ENCODE data around the gene DUOXA2.
"Not testable (repeated sequence)": the region's sequence is repeated elsewhere in the genome, so short reads cannot be mapped to it uniquely, and the experiment has no call there.

The DUOXA2 gene

GRCh38 chr15:45134682-45135604 lies 20.8 kb downstream of the DUOXA2 start:
- Histone ChIP-seq H3K27me3 (ENCODE audit: control insufficient read depth, insufficient read depth, low read length) (peaks cover 43% of the 10 kb centered on the region), H3K9me3 (ENCODE audit: control insufficient read depth, low read length) (no peaks in the 10 kb centered on the region), H3K9ac (ENCODE audit: low read length) (no peak overlapping the region), H3K36me3 (ENCODE audit: control insufficient read depth, insufficient read depth, low read length) (no peaks in the 10 kb centered on the region), H3K4me1 (ENCODE audit: control insufficient read depth, insufficient read depth, low read length) (peaks cover 23% of the 10 kb centered on the region), H3K4me3 (ENCODE audit: low read length) (no peak overlapping the region)

- not testable (repeated sequence) for H3K4me3 ChIP-seq (ENCODE audit: low read length); H3K36me3 ChIP-seq (ENCODE audit: control insufficient read depth, insufficient read depth, low read length); H3K9ac ChIP-seq (ENCODE audit: low read length); H3K9me3 ChIP-seq (ENCODE audit: control insufficient read depth, low read length)
- peaks cover 21% of the 10 kb centered on the region for H3K4me1 ChIP-seq (ENCODE audit: control insufficient read depth, insufficient read depth, low read length)
- H3K27me3 ChIP-seq (ENCODE audit: control insufficient read depth, insufficient read depth, low read length): peaks cover 35% of the 10 kb centered on the region
Measured at GRCh38 chr15:45135705-45136377, 21.7 kb downstream of the DUOXA2 start.

GRCh38 chr15:45136378-45136764 lies 22.2 kb downstream of the DUOXA2 start:
- Histone ChIP-seq H3K9ac (ENCODE audit: low read length) (no peak overlapping the region), H3K9me3 (ENCODE audit: control insufficient read depth, low read length) (no peaks in the 10 kb centered on the region), H3K4me3 (ENCODE audit: low read length) (no peak overlapping the region), H3K36me3 (ENCODE audit: control insufficient read depth, insufficient read depth, low read length) (no peaks in the 10 kb centered on the region), H3K4me1 (ENCODE audit: control insufficient read depth, insufficient read depth, low read length) (peaks cover 21% of the 10 kb centered on the region), H3K27me3 (ENCODE audit: control insufficient read depth, insufficient read depth, low read length) (peaks cover 35% of the 10 kb centered on the region)

- Histone ChIP-seq H3K27me3 (ENCODE audit: control insufficient read depth, insufficient read depth, low read length) (peaks cover 33% of the 10 kb centered on the region), H3K9ac (ENCODE audit: low read length) (no peak overlapping the region), H3K9me3 (ENCODE audit: control insufficient read depth, low read length) (no peaks in the 10 kb centered on the region), H3K4me1 (ENCODE audit: control insufficient read depth, insufficient read depth, low read length) (peaks cover 21% of the 10 kb centered on the region), H3K4me3 (ENCODE audit: low read length) (no peak overlapping the region), H3K36me3 (ENCODE audit: control insufficient read depth, insufficient read depth, low read length) (no peaks in the 10 kb centered on the region)
Measured at GRCh38 chr15:45137703-45138102, 23.6 kb downstream of the DUOXA2 start.

- H3K36me3 ChIP-seq (ENCODE audit: control insufficient read depth, insufficient read depth, low read length): no peaks in the 10 kb centered on the region
- H3K4me1 ChIP-seq (ENCODE audit: control insufficient read depth, insufficient read depth, low read length): peaks cover 21% of the 10 kb centered on the region
- peaks cover 23% of the 10 kb centered on the region for H3K27me3 ChIP-seq (ENCODE audit: control insufficient read depth, insufficient read depth, low read length)
- no peaks in the 10 kb centered on the region for H3K9me3 ChIP-seq (ENCODE audit: control insufficient read depth, low read length)
- no peak overlapping the region for H3K9ac ChIP-seq (ENCODE audit: low read length)
- H3K4me3 ChIP-seq (ENCODE audit: low read length): no peak overlapping the region
Measured at GRCh38 chr15:45138814-45139765, 25.0 kb downstream of the DUOXA2 start.

GRCh38 chr15:45139770-45140169 lies 25.6 kb downstream of the DUOXA2 start:
- peaks cover 15% of the 10 kb centered on the region for H3K4me1 ChIP-seq (ENCODE audit: control insufficient read depth, insufficient read depth, low read length)
- H3K36me3 ChIP-seq (ENCODE audit: control insufficient read depth, insufficient read depth, low read length): no peaks in the 10 kb centered on the region
- no peak overlapping the region for H3K4me3 ChIP-seq (ENCODE audit: low read length)
- no peak overlapping the region for H3K9ac ChIP-seq (ENCODE audit: low read length)
- no peaks in the 10 kb centered on the region for H3K9me3 ChIP-seq (ENCODE audit: control insufficient read depth, low read length)
- H3K27me3 ChIP-seq (ENCODE audit: control insufficient read depth, insufficient read depth, low read length): peaks cover 16% of the 10 kb centered on the region

- peaks cover 9% of the 10 kb centered on the region for H3K27me3 ChIP-seq (ENCODE audit: control insufficient read depth, insufficient read depth, low read length)
- H3K36me3 ChIP-seq (ENCODE audit: control insufficient read depth, insufficient read depth, low read length): no peaks in the 10 kb centered on the region
- peaks cover 12% of the 10 kb centered on the region for H3K4me1 ChIP-seq (ENCODE audit: control insufficient read depth, insufficient read depth, low read length)
- H3K9me3 ChIP-seq (ENCODE audit: control insufficient read depth, low read length): no peaks in the 10 kb centered on the region
- no peak overlapping the region for H3K9ac ChIP-seq (ENCODE audit: low read length)
- no peak overlapping the region for H3K4me3 ChIP-seq (ENCODE audit: low read length)
Measured at GRCh38 chr15:45140557-45141250, 26.6 kb downstream of the DUOXA2 start.

GRCh38 chr15:45141386-45141785 lies 27.3 kb downstream of the DUOXA2 start:
- peaks cover 16% of the 10 kb centered on the region for H3K4me1 ChIP-seq (ENCODE audit: control insufficient read depth, insufficient read depth, low read length)
- H3K9me3 ChIP-seq (ENCODE audit: control insufficient read depth, low read length): no peaks in the 10 kb centered on the region
- H3K36me3 ChIP-seq (ENCODE audit: control insufficient read depth, insufficient read depth, low read length): no peaks in the 10 kb centered on the region
- H3K27me3 ChIP-seq (ENCODE audit: control insufficient read depth, insufficient read depth, low read length): peaks cover 3% of the 10 kb centered on the region
- no peak overlapping the region for H3K9ac ChIP-seq (ENCODE audit: low read length)
- no peak overlapping the region for H3K4me3 ChIP-seq (ENCODE audit: low read length)

GRCh38 chr15:45143056-45143455 lies 28.9 kb downstream of the DUOXA2 start:
- no peaks in the 10 kb centered on the region for H3K27me3 ChIP-seq (ENCODE audit: control insufficient read depth, insufficient read depth, low read length)
- H3K4me1 ChIP-seq (ENCODE audit: control insufficient read depth, insufficient read depth, low read length): peaks cover 19% of the 10 kb centered on the region
- no peaks in the 10 kb centered on the region for H3K36me3 ChIP-seq (ENCODE audit: control insufficient read depth, insufficient read depth, low read length)
- no peaks in the 10 kb centered on the region for H3K9me3 ChIP-seq (ENCODE audit: control insufficient read depth, low read length)
- H3K9ac ChIP-seq (ENCODE audit: low read length): no peak overlapping the region
- no peak overlapping the region for H3K4me3 ChIP-seq (ENCODE audit: low read length)

- no peak overlapping the region for H3K4me3 ChIP-seq (ENCODE audit: low read length)
- H3K27me3 ChIP-seq (ENCODE audit: control insufficient read depth, insufficient read depth, low read length): no peaks in the 10 kb centered on the region
- H3K36me3 ChIP-seq (ENCODE audit: control insufficient read depth, insufficient read depth, low read length): no peaks in the 10 kb centered on the region
- no peaks in the 10 kb centered on the region for H3K9me3 ChIP-seq (ENCODE audit: control insufficient read depth, low read length)
- H3K4me1 ChIP-seq (ENCODE audit: control insufficient read depth, insufficient read depth, low read length): peaks cover 23% of the 10 kb centered on the region
- no peak overlapping the region for H3K9ac ChIP-seq (ENCODE audit: low read length)
Measured at GRCh38 chr15:45143946-45144345, 29.8 kb downstream of the DUOXA2 start.

- H3K27me3 ChIP-seq (ENCODE audit: control insufficient read depth, insufficient read depth, low read length): no peaks in the 10 kb centered on the region
- no peaks in the 10 kb centered on the region for H3K36me3 ChIP-seq (ENCODE audit: control insufficient read depth, insufficient read depth, low read length)
- no peaks in the 10 kb centered on the region for H3K9me3 ChIP-seq (ENCODE audit: control insufficient read depth, low read length)
- no peak overlapping the region for H3K9ac ChIP-seq (ENCODE audit: low read length)
- peaks cover 15% of the 10 kb centered on the region for H3K4me1 ChIP-seq (ENCODE audit: control insufficient read depth, insufficient read depth, low read length)
- H3K4me3 ChIP-seq (ENCODE audit: low read length): no peak overlapping the region
Measured at GRCh38 chr15:45144775-45145174, 30.6 kb downstream of the DUOXA2 start.
